GM12891 (cell line): ENCODE results near the gene FAM193A.
"Not testable (repeated sequence)": the region's sequence is repeated elsewhere in the genome, so short reads cannot be mapped to it uniquely, and the experiment has no call there.

Experiments
- DNase-seq: peaks from one replicate; pipeline ENCODE4 v3.0.0; 2011; ENCODE audit warnings: low spot score; ENCODE audit not compliant: insufficient read length
- FAIRE-seq: peaks from 2 replicates; lab custom pipeline; 2011; peaks lifted over from hg19 to GRCh38; lab: Jason Lieb, UNC
- PAX5 ChIP-seq: IDR thresholded peaks from 2 replicates; pipeline ENCODE4 v1.6.1; 2011; ENCODE audit warnings: low read length, moderate library complexity, mild to moderate bottlenecking; ENCODE audit not compliant: insufficient read depth, severe bottlenecking
- POLR2A ChIP-seq: IDR thresholded peaks from 2 replicates; pipeline ENCODE4 v1.6.1; 2011; ENCODE audit warnings: low read depth, low read length, control low read depth
- POLR2AphosphoS5 ChIP-seq: IDR thresholded peaks from 2 replicates; pipeline ENCODE4 v1.6.1; 2011; ENCODE audit warnings: low read depth, low read length, control low read depth
- POU2F2 ChIP-seq: IDR thresholded peaks from 2 replicates; pipeline ENCODE4 v1.6.1; 2011; ENCODE audit warnings: low read depth, mild to moderate bottlenecking, control low read depth, low read length, moderate library complexity
- SPI1 ChIP-seq: IDR thresholded peaks from 2 replicates; pipeline ENCODE4 v1.6.1; 2011; ENCODE audit warnings: low read depth, low read length, control low read depth
- TAF1 ChIP-seq: IDR thresholded peaks from 2 replicates; pipeline ENCODE4 v1.6.1; 2011; ENCODE audit warnings: low read depth, low read length, control low read depth

Gene FAM193A

DNA sequence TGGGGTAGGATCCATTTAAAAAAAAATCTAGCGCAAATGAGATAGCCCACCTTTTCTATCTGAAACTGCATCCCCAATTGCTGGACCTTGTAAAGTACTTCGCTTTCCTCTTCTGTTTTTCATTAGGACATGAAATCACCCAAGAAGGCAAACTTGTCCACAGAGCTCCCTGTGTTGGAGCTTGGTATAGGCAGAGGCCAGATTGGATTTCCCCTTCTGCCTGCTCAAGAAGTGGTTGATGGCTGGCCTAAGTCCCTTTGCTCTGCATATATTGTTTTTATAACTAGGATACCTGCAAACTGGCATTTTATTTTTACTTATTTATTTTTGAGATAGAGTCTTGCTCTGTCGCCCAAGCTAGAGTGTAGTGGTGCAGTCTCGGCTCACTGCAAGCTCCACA, 39.1 kb upstream of the FAM193A start:
- FAIRE-seq (no peak), DNase-seq (no peak)

GRCh38 chr4:2497931-2498330, 38.5 kb upstream of the FAM193A start:
- DNase-seq (peak; percentile 35), FAIRE-seq (peak; percentile 81)
- peak; percentile 79 for TF ChIP-seq SPI1
- TF ChIP-seq PAX5: no peak
- TF ChIP-seq POLR2AphosphoS5: no peak
- TF ChIP-seq TAF1: no peak
- no peak for TF ChIP-seq POU2F2
- TF ChIP-seq POLR2A: no peak

More for the DNA sequence above, 39.1 kb upstream of the FAM193A start:
- TF ChIP-seq PAX5 (no peak), SPI1 (no peak), POLR2AphosphoS5 (no peak), POU2F2 (no peak)

DNA sequence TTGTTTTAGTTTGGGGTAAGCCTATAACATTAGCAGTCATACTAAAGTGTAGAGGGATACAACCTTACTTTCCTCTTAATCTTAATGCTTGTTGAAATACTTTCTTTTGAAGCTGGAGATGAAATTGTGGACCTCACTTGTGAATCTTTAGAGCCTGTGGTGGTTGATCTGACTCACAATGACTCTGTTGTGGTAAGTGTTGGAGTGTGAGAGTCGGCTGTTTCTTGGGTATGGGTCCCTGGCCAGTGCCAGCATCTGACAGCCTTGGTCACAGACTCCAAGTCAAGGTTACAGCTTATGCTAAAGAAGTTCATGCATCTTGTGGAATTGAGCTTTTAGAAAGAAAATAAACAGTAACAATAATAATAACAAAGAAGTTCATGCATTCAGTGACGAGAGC, 35.9 kb upstream of the FAM193A start:
- TF ChIP-seq POU2F2: no peak
- TF ChIP-seq TAF1: no peak
- no peak for TF ChIP-seq POLR2A
- no peak for TF ChIP-seq PAX5
- TF ChIP-seq POLR2AphosphoS5: no peak
- TF ChIP-seq SPI1: no peak
- no peak for FAIRE-seq
- DNase-seq: no peak

GRCh38 chr4:2501034-2501594, 35.3 kb upstream of the FAM193A start:
- DNase-seq: no peak
- FAIRE-seq: no peak
- TF ChIP-seq PAX5 (no peak), SPI1 (no peak), TAF1 (no peak), POLR2A (0 out of 2 replicates have a peak, but pooled peaks have one; percentile 11), POLR2AphosphoS5 (peak; percentile 34; the same call in 1 of the 2 replicates), POU2F2 (no peak)

- no peak for TF ChIP-seq SPI1
- TF ChIP-seq POU2F2: no peak
- TF ChIP-seq PAX5: no peak
- no peak for TF ChIP-seq TAF1
- TF ChIP-seq POLR2A: no peak
- no peak for TF ChIP-seq POLR2AphosphoS5
- no peak for DNase-seq
- FAIRE-seq: no peak
Measured at GRCh38 chr4:2503809-2504208, 32.6 kb upstream of the FAM193A start.

DNA sequence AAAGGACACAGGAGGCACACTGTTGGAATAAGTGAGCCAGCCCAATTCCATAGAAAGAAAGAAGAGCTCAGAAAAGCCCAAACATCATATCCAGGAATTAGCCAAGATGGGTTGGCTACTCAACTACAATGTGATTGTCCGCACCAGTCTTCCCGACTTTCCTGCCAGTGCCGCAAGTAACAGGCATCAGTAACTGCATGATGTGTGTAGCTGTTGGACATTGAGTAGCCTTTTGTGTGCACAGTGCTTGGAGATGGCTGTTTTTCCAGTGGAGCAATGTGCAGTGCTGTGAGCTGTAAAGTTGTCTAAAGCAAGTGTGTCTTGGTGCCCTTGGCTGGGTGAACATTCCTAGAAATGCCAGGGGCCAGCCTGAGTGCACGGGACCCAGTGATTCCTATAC, 29.2 kb upstream of the FAM193A start:
- TF ChIP-seq POLR2AphosphoS5 (peak; percentile 43; the same call in 1 of the 2 replicates), POU2F2 (no peak)
- no peak for FAIRE-seq
- no peak for DNase-seq

- DNase-seq (no peak), FAIRE-seq (no peak)
- TF ChIP-seq POU2F2 (no peak), POLR2AphosphoS5 (no peak), TAF1 (no peak), POLR2A (no peak), SPI1 (no peak), PAX5 (no peak)
Measured at GRCh38 chr4:2507855-2508254, 28.6 kb upstream of the FAM193A start.

- FAIRE-seq: peak; percentile 45
Measured at GRCh38 chr4:2510351-2511259, 25.8 kb upstream of the FAM193A start.

DNA sequence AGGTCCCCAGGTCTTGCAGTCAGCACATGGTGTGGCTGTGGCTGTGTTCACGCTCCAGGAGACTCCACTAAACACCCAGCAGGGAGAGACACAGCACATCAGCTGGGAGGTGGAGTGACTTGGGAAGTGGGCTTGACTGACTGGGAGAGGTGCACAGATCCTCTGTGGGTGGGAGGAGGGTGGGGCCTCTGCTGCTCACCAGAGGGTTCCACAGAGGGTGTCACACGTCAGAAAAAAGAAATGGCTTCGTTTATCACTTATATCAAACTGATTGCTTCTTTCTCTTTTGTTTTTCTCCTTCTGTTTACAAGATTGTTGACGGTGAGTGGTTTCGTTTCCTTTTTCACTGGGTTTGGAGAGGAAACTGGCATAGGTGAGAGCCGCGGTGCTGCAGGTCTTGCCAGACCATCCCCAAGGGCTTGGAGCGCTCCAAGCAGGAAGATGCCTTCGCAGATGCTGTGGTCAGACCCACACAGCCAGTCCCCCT, 24.8 kb upstream of the FAM193A start:
- FAIRE-seq (no peak), DNase-seq (no peak)
- TF ChIP-seq POLR2A (no peak), POU2F2 (no peak), TAF1 (no peak), SPI1 (no peak), POLR2AphosphoS5 (no peak), PAX5 (no peak)

More at GRCh38 chr4:2510351-2511259, 25.8 kb upstream of the FAM193A start:
- DNase-seq: no peak
- TF ChIP-seq TAF1 (no peak), PAX5 (no peak), POLR2AphosphoS5 (peak; percentile 65; the same call in 1 of the 2 replicates), POLR2A (no peak)

DNA sequence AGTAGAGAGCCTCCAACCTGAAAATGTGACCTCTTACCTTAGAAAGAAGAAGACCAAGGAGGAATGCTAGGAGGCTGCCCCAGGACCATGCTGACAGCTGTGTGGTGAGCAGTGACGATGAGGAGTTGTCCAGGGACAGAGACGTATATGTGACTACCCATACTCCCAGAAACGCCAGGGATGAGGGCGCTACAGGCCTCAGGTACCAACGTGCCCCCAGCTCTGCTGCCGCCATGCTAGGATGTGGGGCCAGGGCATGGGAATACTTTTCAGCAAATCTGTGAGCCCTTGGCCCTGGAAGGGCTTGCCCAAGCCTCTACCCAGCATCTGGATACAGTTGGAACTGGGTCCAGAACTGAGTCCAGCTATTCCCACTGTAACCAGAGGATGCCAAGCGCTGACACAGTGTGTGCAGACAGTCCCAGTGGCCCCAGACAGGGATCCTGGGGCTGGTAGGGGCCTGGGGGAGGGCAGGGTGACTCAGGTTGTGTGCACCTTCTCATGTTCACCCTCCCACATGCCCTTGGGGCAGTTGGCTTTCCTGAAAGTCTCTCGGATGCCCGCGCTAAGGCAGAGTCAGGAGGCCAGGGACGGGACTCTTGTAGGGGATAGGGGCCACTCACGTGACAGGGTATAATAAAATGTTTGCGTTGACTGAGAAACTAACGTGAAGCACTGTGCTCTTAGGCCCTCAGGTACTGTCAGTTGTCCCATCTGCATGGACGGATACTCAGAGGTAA, 23.9 kb upstream of the FAM193A start:
- DNase-seq: no peak
- no peak for FAIRE-seq
- no peak for TF ChIP-seq SPI1
- TF ChIP-seq POLR2A: peak; percentile 15; the same call in 1 of the 2 replicates
- TF ChIP-seq POLR2AphosphoS5: peak; percentile 54

DNA sequence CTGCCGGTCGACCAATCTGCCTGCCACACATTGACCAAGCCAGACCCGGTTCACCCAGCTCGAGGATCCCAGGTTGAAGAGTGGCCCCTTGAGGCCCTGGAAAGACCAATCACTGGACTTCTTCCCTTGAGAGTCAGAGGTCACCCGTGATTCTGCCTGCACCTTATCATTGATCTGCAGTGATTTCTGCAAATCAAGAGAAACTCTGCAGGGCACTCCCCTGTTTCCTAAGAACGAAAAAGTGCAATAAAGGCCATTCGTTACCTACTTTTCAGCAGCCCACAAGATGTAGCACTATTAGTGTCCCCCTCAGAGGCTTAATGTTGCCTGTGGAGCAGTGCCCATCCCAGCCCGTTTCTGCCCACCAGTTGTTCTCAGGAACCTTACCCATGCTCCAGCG, 22.3 kb upstream of the FAM193A start:
- not testable (repeated sequence) for FAIRE-seq, DNase-seq

DNA sequence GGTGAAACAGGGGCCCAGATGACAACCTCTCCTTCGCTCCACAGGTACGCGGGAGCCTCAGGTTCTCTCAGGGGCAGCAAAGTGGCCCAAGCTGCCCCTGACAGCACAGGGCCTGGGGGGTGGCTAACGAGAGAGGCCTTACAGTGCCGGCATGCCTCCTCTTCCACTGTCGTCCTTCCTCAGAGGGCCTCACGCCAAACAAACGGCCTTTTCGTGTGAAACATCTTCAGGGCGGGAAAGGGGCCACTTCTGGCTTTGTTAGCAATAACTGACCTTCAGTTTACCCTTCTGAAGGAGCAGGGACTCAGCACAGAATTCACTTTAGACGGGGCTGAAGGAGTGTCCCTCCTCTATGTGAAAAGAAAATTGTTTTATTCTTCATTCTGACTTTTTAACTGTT, 21.5 kb upstream of the FAM193A start:
- DNase-seq, FAIRE-seq: not testable (repeated sequence)
